ENCODE data around the gene PITPNC1.
"Not testable (repeated sequence)": the region's sequence is repeated elsewhere in the genome, so short reads cannot be mapped to it uniquely, and the experiment has no call there.

PITPNC1 gene

DNA sequence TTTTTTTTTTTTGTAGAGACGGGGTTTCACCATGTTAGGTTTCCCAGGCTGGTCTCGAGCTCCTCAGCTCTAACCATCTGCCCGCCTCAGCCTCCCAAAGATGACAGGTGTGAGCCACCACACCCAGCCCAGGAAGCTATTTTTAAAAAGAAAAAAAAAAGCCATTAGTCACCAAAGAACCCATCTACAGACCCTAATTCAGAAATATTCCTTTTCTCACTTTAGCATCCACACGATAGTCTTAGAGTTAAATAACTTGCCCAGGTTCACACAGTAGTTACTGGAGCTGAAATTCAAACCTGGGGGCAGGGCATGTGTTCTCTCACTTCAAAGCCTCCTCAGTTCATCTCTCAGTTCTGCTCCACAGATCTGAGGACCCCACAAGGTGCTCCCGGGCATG is 270.4 kb downstream of the PITPNC1 start:
- no peak for DNase-seq (ENCODE audit: low read depth)
- TF ChIP-seq, protein P1, sequence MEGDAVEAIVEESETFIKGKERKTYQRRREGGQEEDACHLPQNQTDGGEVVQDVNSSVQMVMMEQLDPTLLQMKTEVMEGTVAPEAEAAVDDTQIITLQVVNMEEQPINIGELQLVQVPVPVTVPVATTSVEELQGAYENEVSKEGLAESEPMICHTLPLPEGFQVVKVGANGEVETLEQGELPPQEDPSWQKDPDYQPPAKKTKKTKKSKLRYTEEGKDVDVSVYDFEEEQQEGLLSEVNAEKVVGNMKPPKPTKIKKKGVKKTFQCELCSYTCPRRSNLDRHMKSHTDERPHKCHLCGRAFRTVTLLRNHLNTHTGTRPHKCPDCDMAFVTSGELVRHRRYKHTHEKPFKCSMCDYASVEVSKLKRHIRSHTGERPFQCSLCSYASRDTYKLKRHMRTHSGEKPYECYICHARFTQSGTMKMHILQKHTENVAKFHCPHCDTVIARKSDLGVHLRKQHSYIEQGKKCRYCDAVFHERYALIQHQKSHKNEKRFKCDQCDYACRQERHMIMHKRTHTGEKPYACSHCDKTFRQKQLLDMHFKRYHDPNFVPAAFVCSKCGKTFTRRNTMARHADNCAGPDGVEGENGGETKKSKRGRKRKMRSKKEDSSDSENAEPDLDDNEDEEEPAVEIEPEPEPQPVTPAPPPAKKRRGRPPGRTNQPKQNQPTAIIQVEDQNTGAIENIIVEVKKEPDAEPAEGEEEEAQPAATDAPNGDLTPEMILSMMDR (conservative IDR thresholded peaks at IDR 0.05; ENCODE audit: control insufficient read depth, insufficient read depth, low read depth, low read length) = no peak
- H3K4me3 ChIP-seq (ENCODE audit: control insufficient read depth, low read depth, low read length) = no peak overlapping the region

DNA sequence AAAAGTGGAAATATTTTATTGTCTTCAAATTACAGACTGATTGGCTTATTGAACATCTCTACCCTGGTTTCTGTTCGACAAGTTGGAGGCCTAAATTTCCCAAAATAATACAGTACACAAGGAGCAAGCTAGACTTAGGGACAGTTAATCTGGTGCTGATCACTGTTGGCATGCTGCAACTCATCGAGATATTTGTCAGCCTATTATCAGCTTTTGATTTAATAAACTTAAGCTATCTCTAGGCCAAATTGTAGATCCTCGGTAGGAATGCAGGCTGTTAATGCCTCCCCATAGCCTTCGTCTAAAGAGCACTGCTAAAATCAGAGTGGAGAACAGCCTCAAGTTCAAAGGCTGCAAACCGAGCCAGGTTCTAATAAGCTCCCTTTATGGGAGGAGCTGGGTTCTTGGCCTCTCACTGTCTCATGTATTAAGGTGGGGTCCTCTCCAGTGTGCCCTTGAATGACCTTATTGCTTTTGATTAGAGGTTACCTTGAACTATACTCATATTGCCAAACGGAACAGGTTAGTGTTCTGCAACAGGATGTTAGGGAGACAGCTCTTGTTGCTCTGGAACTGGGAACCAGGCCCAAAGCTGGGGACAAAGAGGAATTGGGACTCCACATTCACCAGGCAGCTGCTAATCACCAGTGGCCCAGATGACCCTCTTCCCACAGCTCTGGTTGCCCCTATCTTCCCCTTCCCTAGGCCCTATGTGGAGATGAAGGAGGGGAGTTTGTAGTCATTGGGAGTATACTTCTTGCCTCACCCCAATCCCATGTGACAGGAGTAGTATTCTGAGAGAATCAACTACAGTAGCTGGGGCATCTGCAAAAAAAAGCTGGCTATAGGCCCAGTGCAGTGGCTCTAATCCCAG is 271.2 kb downstream of the PITPNC1 start:
- no peak overlapping the region for H3K4me3 ChIP-seq (ENCODE audit: control insufficient read depth, low read depth, low read length)
- DNase-seq (ENCODE audit: low read depth) = no peak
- TF ChIP-seq, protein P1 (conservative IDR thresholded peaks at IDR 0.05; ENCODE audit: control insufficient read depth, insufficient read depth, low read depth, low read length) = no peak

DNA sequence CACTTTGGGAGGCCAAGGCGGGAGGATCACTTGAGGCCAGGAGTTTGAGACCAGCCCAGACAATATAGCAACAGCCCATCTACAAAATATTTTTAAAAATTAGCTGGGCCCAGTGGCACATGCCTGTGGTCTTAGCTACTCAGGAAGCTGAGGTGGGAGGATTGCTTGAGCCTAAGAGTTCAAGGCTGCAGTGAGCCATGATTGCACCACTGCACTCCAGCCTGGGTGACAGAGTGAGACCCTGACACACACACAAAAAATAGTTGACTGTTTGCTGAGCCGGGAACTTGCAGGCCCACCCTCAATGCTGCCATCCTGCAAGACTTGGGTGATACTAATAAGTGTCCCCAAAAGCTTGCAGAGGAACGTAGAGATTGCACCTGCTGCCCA is 271.8 kb downstream of the PITPNC1 start:
- not testable (repeated sequence) for DNase-seq (ENCODE audit: low read depth); H3K4me3 ChIP-seq (ENCODE audit: control insufficient read depth, low read depth, low read length)

DNA sequence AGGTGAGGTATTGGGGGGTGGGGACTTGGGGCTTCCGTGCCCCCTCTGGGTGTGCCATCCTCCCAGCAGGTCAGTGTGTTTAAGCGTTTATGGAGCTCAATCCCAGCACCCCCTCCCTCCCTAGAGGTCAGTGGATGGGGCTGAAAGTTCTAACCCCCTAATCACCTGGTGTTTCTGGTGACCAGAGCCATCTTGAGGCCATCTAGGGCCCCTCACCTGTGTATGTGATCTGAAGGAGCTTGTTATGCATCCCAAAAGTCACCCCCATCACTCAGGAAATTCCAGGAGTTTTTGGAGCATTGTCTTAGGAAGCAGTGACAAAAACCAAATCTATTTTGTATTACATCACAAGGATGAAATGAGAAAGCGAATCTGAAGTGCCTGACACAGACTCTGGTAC is 272.8 kb downstream of the PITPNC1 start:
- TF ChIP-seq, protein P1 (conservative IDR thresholded peaks at IDR 0.05; ENCODE audit: control insufficient read depth, insufficient read depth, low read depth, low read length) = no peak
- DNase-seq (ENCODE audit: low read depth) = no peak
- H3K4me3 ChIP-seq (ENCODE audit: control insufficient read depth, low read depth, low read length) = no peak overlapping the region

DNA sequence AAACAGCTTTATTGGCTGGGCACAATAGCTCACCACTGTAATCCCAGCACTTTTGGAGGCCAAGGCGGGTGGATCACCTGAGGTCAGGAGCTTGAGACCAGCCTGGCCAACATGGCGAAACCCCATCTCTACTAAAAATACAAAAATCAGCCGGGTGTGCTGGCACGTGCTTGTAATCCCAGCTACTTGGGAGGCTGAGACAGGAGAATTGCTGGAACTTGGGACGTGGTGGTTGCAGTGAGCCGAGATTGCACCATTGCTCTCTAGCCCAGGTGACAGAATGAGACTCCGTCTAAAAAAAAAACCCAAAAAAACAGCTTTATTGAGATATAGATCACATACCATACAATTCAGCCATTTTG is 274.1 kb downstream of the PITPNC1 start:
- H3K4me3 ChIP-seq (ENCODE audit: control insufficient read depth, low read depth, low read length); DNase-seq (ENCODE audit: low read depth): not testable (repeated sequence)

DNA sequence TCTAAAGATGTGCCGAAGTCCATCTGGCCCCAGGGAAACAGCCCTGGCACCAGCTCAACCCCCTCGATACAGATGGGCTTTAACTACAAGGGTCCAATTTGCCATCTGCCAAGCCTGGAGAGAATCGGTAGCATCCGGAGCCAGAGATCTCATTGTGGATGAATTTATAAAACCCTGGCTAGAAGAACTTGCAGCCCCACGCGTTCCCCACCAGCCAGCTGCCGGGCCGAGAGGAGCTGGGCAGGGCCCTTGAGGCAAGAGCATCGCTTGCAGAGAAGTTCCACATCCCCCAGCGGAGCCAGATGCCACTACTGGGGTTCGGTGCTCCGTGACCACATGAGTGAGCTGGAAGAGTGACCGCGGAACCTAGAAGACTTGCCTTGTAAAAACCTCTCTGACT is 275.4 kb downstream of the PITPNC1 start:
- no peak for DNase-seq (ENCODE audit: low read depth)
- no peak overlapping the region for H3K4me3 ChIP-seq (ENCODE audit: control insufficient read depth, low read depth, low read length)
- TF ChIP-seq, protein P1 (conservative IDR thresholded peaks at IDR 0.05; ENCODE audit: control insufficient read depth, insufficient read depth, low read depth, low read length) = no peak

DNA sequence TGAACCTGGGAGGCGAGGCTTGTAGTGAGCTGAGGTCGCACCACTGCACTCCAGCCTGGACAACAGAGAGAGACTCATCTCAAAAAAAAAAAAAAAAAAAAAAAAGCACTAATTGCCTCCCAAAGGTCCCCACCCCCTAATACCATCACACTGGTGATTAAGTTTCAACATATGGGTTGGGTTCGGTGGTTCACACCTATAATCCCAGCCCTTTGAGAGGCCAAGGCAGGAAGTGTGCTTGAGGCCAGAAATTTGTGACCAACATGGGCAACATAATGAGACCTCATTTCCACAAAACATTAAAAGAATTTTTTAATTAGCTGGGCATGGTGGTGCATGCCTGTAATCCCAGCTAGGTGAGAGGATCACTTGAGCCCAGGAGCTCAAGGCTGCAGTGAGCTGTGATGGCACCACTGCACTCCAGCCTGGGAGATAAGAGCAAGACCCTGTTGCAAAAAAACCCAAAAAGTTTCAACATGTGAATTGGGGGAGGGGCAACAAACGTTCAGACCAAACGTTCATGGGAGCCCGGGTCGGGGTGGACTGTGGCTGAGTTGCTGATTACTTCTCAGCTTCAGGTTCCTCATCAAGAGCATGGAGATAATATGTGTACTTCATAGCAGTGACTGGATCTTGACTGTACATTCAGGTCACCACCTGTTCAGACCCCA is 278.5 kb downstream of the PITPNC1 start:
- TF ChIP-seq, protein P1 (conservative IDR thresholded peaks at IDR 0.05; ENCODE audit: control insufficient read depth, insufficient read depth, low read depth, low read length) = no peak

More for the DNA sequence above, 278.5 kb downstream of the PITPNC1 start:
- no peak for DNase-seq (ENCODE audit: low read depth)
- no peak overlapping the region for H3K4me3 ChIP-seq (ENCODE audit: control insufficient read depth, low read depth, low read length)

Measured in fibroblast of mammary gland (primary cell).